H1 (cell line): Measurements from ENCODE around the gene LRRC28. TPM values are rescaled to one million over a fixed set of nuclear protein-coding genes. Genes with fewer than 3 reads are reported as not detected.

Experiments used
- BACH1 ChIP-seq: IDR thresholded peaks from 2 replicates; pipeline ENCODE4 v1.6.1; 2012; ENCODE audit warnings: low read length, improper control_type of control experiment
- CTBP2 ChIP-seq: IDR thresholded peaks from 2 replicates; pipeline ENCODE4 v1.7.0; 2011; ENCODE audit warnings: borderline replicate concordance, mild to moderate bottlenecking, moderate library complexity, mixed read lengths, low read length; ENCODE audit not compliant: insufficient read depth, insufficient read length
- GTF2F1 ChIP-seq: IDR thresholded peaks from 2 replicates; pipeline ENCODE4 v1.6.1; 2012; ENCODE audit warnings: low read depth, low read length, improper control_type of control experiment, borderline replicate concordance
- polyA plus RNA-seq, 7 experiments: library from polyadenylated mRNA; depleted of rRNA in 3 of 7; stranded (reverse) in 5 of 7; unstranded in 2 of 7; fragments of >200 nt in 5 of 7; fragments of 200-250 nt in 2 of 7; gene quantifications; 1 replicate in 5 of 7; 2 replicates in 1 of 7; 4 replicates in 1 of 7; pipeline versions ENCODE4 v1.2.1 to v1.2.3, GENCODE V29; 2011 to 2013; ENCODE audit warnings: missing spikeins in 2 of 7, mixed read lengths in 2 of 7
- total RNA-seq: library from RNA; stranded (reverse); fragmentation: NEBNext Ultra II Directional; extraction: Animal tissue kit (Norgen Biotek cat#: 25700); gene quantifications from 2 replicates; pipeline ENCODE4 v1.2.1, GENCODE V29; 2021

The LRRC28 gene
- total and polyA plus RNA-seq, 2 of the 8 experiments (the other 6 are each of a cell fraction or from before 2014, with no cell fraction given) = 20.2 to 23.3 TPM

DNA sequence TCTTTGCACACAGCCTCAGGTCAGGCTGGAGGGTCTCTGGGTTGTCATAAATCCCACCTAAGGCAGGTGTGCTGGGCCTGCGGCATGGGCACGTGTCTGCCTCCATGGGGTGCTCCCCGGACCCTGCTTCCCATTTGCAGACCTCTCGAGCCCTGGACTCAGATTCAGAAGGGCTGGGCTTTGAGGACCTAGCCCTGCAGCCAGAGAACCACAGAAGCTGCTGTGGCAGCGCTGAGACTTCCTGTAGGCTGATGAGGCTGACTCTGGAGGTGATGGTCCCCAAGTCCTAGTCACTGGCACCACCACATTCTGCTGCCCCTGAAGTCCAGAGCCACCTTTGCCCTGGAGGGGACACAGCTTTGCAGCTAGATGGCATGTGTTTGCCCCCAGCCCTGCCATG is 156.4 kb downstream of the LRRC28 start (continued):
- TF ChIP-seq BACH1 (no peak), CTBP2 (no peak), GTF2F1 (no peak)
